H1 (cell line): ENCODE results near the gene TMEM117. TPM values are rescaled to one million over a fixed set of nuclear protein-coding genes. Genes with fewer than 3 reads are reported as not detected.

Source experiments
- CTCF ChIA-PET: fragments of 300-600 bp; sonication (Branson Sonifier 250); formaldehyde crosslinking; loops from one replicate; lab custom pipeline; 2021; ENCODE audit not compliant: partially characterized antibody; lab: Charles Lee
- POLR2A ChIA-PET: fragments of 300-600 bp; sonication (Branson Sonifier 250); formaldehyde crosslinking; loops from one replicate; lab custom pipeline; 2021; ENCODE audit warnings: inconsistent platforms; ENCODE audit not compliant: partially characterized antibody; lab: Charles Lee
- DNase-seq, 2 experiments: peaks; one replicate each; pipeline versions ENCODE4 v3.0.0 to v3.0.0-alpha.2; 2010 to 2022; ENCODE audit warnings: low spot score in 2 of 2, low read depth in 1 of 2, mixed read lengths in 1 of 2
- FAIRE-seq: peaks from 2 replicates; lab custom pipeline; 2011; peaks lifted over from hg19 to GRCh38; lab: Jason Lieb, UNC
- H2AFZ ChIP-seq: 2 replicates; pipeline ENCODE4 v1.8.1; 2012; ENCODE audit warnings: low read length, inconsistent platforms
- H2AK5ac ChIP-seq: 2 replicates; pipeline ENCODE4 v1.6.1; 2013; ENCODE audit warnings: low read depth, low read length
- H2BK120ac ChIP-seq: replicated peaks from 2 replicates; pipeline ENCODE3; 2013; ENCODE audit warnings: low read depth, low read length, inconsistent platforms
- H2BK12ac ChIP-seq: 2 replicates; pipeline ENCODE4 v1.6.1; 2013; ENCODE audit warnings: low read depth, low read length
- H2BK15ac ChIP-seq: 2 replicates; pipeline ENCODE4 v1.6.1; 2013; ENCODE audit warnings: low read length
- H2BK20ac ChIP-seq: 2 replicates; pipeline ENCODE4 v1.6.1; 2013; ENCODE audit warnings: low read length
- H2BK5ac ChIP-seq: 2 replicates; pipeline ENCODE4 v1.6.1; 2013; ENCODE audit warnings: low read depth, low read length
- H3K14ac ChIP-seq: 2 replicates; pipeline ENCODE4 v1.6.1; 2013; ENCODE audit warnings: inconsistent platforms; ENCODE audit not compliant: insufficient read length
- H3K18ac ChIP-seq: 2 replicates; pipeline ENCODE4 v1.6.1; 2013; ENCODE audit warnings: low read length; ENCODE audit errors: extremely low read depth
- H3K23ac ChIP-seq: 2 replicates; pipeline ENCODE4 v1.6.1; 2013; ENCODE audit warnings: inconsistent platforms; ENCODE audit not compliant: insufficient read length
- H3K23me2 ChIP-seq: 2 replicates; pipeline ENCODE4 v1.6.1; 2013; ENCODE audit warnings: low read depth, low read length
- H3K27ac ChIP-seq: 2 replicates; pipeline ENCODE4 v1.6.1; 2011; ENCODE audit warnings: low read depth, low read length, inconsistent platforms
- H3K27me3 ChIP-seq, 4 experiments: replicated peaks in 1 of 4; 1 replicate in 1 of 4; 2 replicates in 3 of 4; pipeline versions ENCODE4 v1.6.1 to v1.8.1; 2011 to 2013; ENCODE audit warnings: low read length in 3 of 4, mild to moderate bottlenecking in 3 of 4, inconsistent platforms in 2 of 4, mixed read lengths in 2 of 4, moderate library complexity in 1 of 4; ENCODE audit not compliant: control insufficient read depth in 3 of 4, insufficient read depth in 3 of 4; ENCODE audit errors: extremely low read depth in 1 of 4
- H3K36me3 ChIP-seq, 4 experiments: 2 replicates each; pipeline versions ENCODE4 v1.6.1 to v1.8.1; 2011 to 2013; ENCODE audit warnings: mild to moderate bottlenecking in 4 of 4, low read length in 3 of 4, moderate library complexity in 2 of 4, control low read depth in 1 of 4, inconsistent platforms in 1 of 4; ENCODE audit not compliant: insufficient read depth in 4 of 4, control insufficient read depth in 2 of 4
- H3K4ac ChIP-seq: replicated peaks from 2 replicates; pipeline ENCODE3; 2013; ENCODE audit warnings: low read length, low read depth, mixed read lengths, inconsistent platforms; ENCODE audit not compliant: insufficient read length
- H3K4me1 ChIP-seq, 4 experiments: replicated peaks in 1 of 4; 1 replicate in 1 of 4; 2 replicates in 3 of 4; pipeline versions ENCODE4 v1.6.1 to v1.8.1; 2011 to 2013; ENCODE audit warnings: low read length in 3 of 4, inconsistent platforms in 2 of 4, mixed read lengths in 1 of 4; ENCODE audit not compliant: insufficient read depth in 4 of 4, control insufficient read depth in 3 of 4
- H3K4me2 ChIP-seq, 2 experiments: 2 replicates each; pipeline versions ENCODE4 v1.6.1 to v1.8.1; 2011 to 2013; ENCODE audit warnings: low read depth in 2 of 2, low read length in 2 of 2, control low read depth in 1 of 2, inconsistent platforms in 1 of 2, mild to moderate bottlenecking in 1 of 2; ENCODE audit not compliant: insufficient read depth in 1 of 2
- H3K4me3 ChIP-seq, 4 experiments: fragments of 200-600, 300-600 bp in 1 of 4; sonication (generic), shearing (Covaris generic), sonication (Bioruptor Twin) in 1 of 4; 2 replicates each; pipeline versions ENCODE4 v1.5.1 to v1.8.1; 2011 to 2016; ENCODE audit warnings: low read length in 4 of 4, low read depth in 3 of 4, control low read depth in 2 of 4, inconsistent platforms in 2 of 4, mild to moderate bottlenecking in 2 of 4, mixed read lengths in 1 of 4, moderate library complexity in 1 of 4; ENCODE audit not compliant: insufficient read depth in 2 of 4; ENCODE audit errors: extremely low read depth in 1 of 4
- H3K56ac ChIP-seq: replicated peaks from 2 replicates; pipeline ENCODE3; 2013; ENCODE audit warnings: low read depth, mild to moderate bottlenecking, mixed read lengths, low read length, inconsistent platforms; ENCODE audit not compliant: insufficient read length
- H3K79me1 ChIP-seq: 2 replicates; pipeline ENCODE4 v1.6.1; 2013; ENCODE audit warnings: low read depth, low read length, control low read depth
- H3K79me2 ChIP-seq, 2 experiments: 2 replicates each; pipeline versions ENCODE4 v1.6.1 to v1.8.1; 2012 to 2013; ENCODE audit warnings: low read length in 2 of 2, mild to moderate bottlenecking in 2 of 2, inconsistent platforms in 1 of 2; ENCODE audit not compliant: insufficient read depth in 2 of 2, control insufficient read depth in 1 of 2
- H3K9ac ChIP-seq, 4 experiments: replicated peaks in 1 of 4; 1 replicate in 1 of 4; 2 replicates in 3 of 4; pipeline versions ENCODE4 v1.6.1 to v1.8.1; 2011 to 2013; ENCODE audit warnings: low read depth in 3 of 4, low read length in 3 of 4, control low read depth in 2 of 4, mild to moderate bottlenecking in 2 of 4, moderate library complexity in 2 of 4, inconsistent platforms in 1 of 4; ENCODE audit errors: extremely low read depth in 1 of 4
- H3K9me3 ChIP-seq, 2 experiments: 2 replicates each; pipeline versions ENCODE4 v1.6.1 to v1.8.1; 2012 to 2013; ENCODE audit warnings: mild to moderate bottlenecking in 2 of 2, moderate library complexity in 2 of 2, control low read depth in 1 of 2, inconsistent platforms in 1 of 2, low read depth in 1 of 2, low read length in 1 of 2, mixed read lengths in 1 of 2; ENCODE audit not compliant: insufficient read depth in 2 of 2
- H4K20me1 ChIP-seq, 2 experiments: replicated peaks in 1 of 2; 2 replicates each; pipeline versions ENCODE3 to v1.8.1; 2011 to 2013; ENCODE audit warnings: inconsistent platforms in 2 of 2, low read length in 2 of 2, mild to moderate bottlenecking in 1 of 2; ENCODE audit not compliant: insufficient read depth in 2 of 2, control insufficient read depth in 1 of 2
- H4K5ac ChIP-seq: 2 replicates; pipeline ENCODE4 v1.6.1; 2013; ENCODE audit warnings: low read length, low read depth, mixed read lengths, inconsistent platforms; ENCODE audit not compliant: insufficient read length
- H4K8ac ChIP-seq: 2 replicates; pipeline ENCODE4 v1.8.0; 2013; ENCODE audit warnings: mild to moderate bottlenecking, moderate library complexity, low read length, inconsistent platforms; ENCODE audit not compliant: insufficient read depth; ENCODE audit errors: extremely low read depth
- H4K91ac ChIP-seq: replicated peaks from 2 replicates; pipeline ENCODE3; 2013; ENCODE audit warnings: low read length, mixed read lengths, inconsistent platforms; ENCODE audit not compliant: insufficient read length
- CTBP2 ChIP-seq: IDR thresholded peaks from 2 replicates; pipeline ENCODE4 v1.7.0; 2011; ENCODE audit warnings: borderline replicate concordance, mild to moderate bottlenecking, moderate library complexity, mixed read lengths, low read length; ENCODE audit not compliant: insufficient read depth, insufficient read length
- MAFK ChIP-seq: IDR thresholded peaks from 2 replicates; pipeline ENCODE4 v1.6.1; 2012; ENCODE audit warnings: low read depth, mild to moderate bottlenecking, improper control_type of control experiment, low read length
- WGBS, 2 experiments: shearing (Covaris generic) in 1 of 2; methylation state at CpG; one replicate each; pipeline versions ENCODE4 v1.1.6 to v1.1.7; 2013 to 2015; ENCODE audit warnings: low lambda C conversion rate in 2 of 2, mixed read lengths in 2 of 2, inconsistent platforms in 1 of 2, low coverage in 1 of 2, missing lambda C conversion rate in 1 of 2; ENCODE audit not compliant: insufficient replicate concordance in 2 of 2, insufficient coverage in 1 of 2, insufficient read length in 1 of 2; ENCODE audit errors: extremely low coverage in 1 of 2, missing lambda C conversion rate in 1 of 2; 5-methylcytosine and 5-hydroxymethylcytosine counted together
- polyA plus RNA-seq, 7 experiments: library from polyadenylated mRNA; depleted of rRNA in 3 of 7; stranded (reverse) in 5 of 7; unstranded in 2 of 7; fragments of >200 nt in 5 of 7; fragments of 200-250 nt in 2 of 7; gene quantifications; 1 replicate in 5 of 7; 2 replicates in 1 of 7; 4 replicates in 1 of 7; pipeline versions ENCODE4 v1.2.1 to v1.2.3, GENCODE V29; 2011 to 2013; ENCODE audit warnings: missing spikeins in 2 of 7, mixed read lengths in 2 of 7
- total RNA-seq: library from RNA; stranded (reverse); fragmentation: NEBNext Ultra II Directional; extraction: Animal tissue kit (Norgen Biotek cat#: 25700); gene quantifications from 2 replicates; pipeline ENCODE4 v1.2.1, GENCODE V29; 2021

Gene TMEM117
- total and polyA plus RNA-seq, 2 of the 8 experiments (the other 6 are each of a cell fraction or from before 2014, with no cell fraction given) = 0.80 to 1.4 TPM

GRCh38 chr12:44046732-44047417 lies 211.0 kb downstream of the TMEM117 start:
- H2BK15ac ChIP-seq = no peak overlapping the region
- no peaks in the 10 kb centered on the region for H3K79me2 ChIP-seq
- no peak overlapping the region for H3K4me3 ChIP-seq
- H4K8ac ChIP-seq = no peak overlapping the region
- H3K18ac ChIP-seq = no peak overlapping the region
- POLR2A ChIA-PET = no interaction called here
- no peak overlapping the region for H3K4ac ChIP-seq
- no peak overlapping the region for H3K27ac ChIP-seq
- no peak overlapping the region for H3K4me2 ChIP-seq
- H3K9me3 ChIP-seq = no peaks in the 10 kb centered on the region
- FAIRE-seq (no peak), DNase-seq (no peak)
- no peak overlapping the region for H2AK5ac ChIP-seq
- no peak overlapping the region for H2BK5ac ChIP-seq
- H2AFZ ChIP-seq = no peak overlapping the region
- no peak overlapping the region for H3K14ac ChIP-seq
- H2BK12ac ChIP-seq = no peak overlapping the region
- WGBS, 2 experiments = 75% methylated on average over 3 of the region's 3 CpGs; no CpG with 5 or more reads in 1 of the 2 experiments
- H3K23ac ChIP-seq = no peak overlapping the region
- H3K23me2 ChIP-seq = peaks cover 1% of the 10 kb centered on the region; the same call in 1 of the 2 replicates
- no peaks in the 10 kb centered on the region for H3K79me1 ChIP-seq
- no peak overlapping the region for H3K9ac ChIP-seq
- no peak overlapping the region for H4K91ac ChIP-seq
- no peak overlapping the region for H4K5ac ChIP-seq
- peak; percentile 45; the same call in 1 of the 2 replicates for TF ChIP-seq MAFK
- no peak for TF ChIP-seq CTBP2
- TF ChIP-seq, all 59 proteins: peak for 1
- no peaks in the 10 kb centered on the region for H3K4me1 ChIP-seq
- H2BK120ac ChIP-seq = no peak overlapping the region
- no peaks in the 10 kb centered on the region for H4K20me1 ChIP-seq
- CTCF ChIA-PET = no interaction called here
- H3K56ac ChIP-seq = no peak overlapping the region
- no peak overlapping the region for H2BK20ac ChIP-seq
- H3K27me3 ChIP-seq = no peaks in the 10 kb centered on the region
- H3K36me3 ChIP-seq = no peaks in the 10 kb centered on the region
